ENCODE data around the gene NCR2.

NCR2 gene, protein sequence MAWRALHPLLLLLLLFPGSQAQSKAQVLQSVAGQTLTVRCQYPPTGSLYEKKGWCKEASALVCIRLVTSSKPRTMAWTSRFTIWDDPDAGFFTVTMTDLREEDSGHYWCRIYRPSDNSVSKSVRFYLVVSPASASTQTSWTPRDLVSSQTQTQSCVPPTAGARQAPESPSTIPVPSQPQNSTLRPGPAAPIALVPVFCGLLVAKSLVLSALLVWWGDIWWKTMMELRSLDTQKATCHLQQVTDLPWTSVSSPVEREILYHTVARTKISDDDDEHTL

GRCh38 chr6:41335296-41335695 is at the start of gene NCR2:
TSS of gene NCR2 (plus strand) at chr6:41335608. CDS start at chr6:41335877, 269 bp downstream.
- TF ChIP-seq, protein P1, sequence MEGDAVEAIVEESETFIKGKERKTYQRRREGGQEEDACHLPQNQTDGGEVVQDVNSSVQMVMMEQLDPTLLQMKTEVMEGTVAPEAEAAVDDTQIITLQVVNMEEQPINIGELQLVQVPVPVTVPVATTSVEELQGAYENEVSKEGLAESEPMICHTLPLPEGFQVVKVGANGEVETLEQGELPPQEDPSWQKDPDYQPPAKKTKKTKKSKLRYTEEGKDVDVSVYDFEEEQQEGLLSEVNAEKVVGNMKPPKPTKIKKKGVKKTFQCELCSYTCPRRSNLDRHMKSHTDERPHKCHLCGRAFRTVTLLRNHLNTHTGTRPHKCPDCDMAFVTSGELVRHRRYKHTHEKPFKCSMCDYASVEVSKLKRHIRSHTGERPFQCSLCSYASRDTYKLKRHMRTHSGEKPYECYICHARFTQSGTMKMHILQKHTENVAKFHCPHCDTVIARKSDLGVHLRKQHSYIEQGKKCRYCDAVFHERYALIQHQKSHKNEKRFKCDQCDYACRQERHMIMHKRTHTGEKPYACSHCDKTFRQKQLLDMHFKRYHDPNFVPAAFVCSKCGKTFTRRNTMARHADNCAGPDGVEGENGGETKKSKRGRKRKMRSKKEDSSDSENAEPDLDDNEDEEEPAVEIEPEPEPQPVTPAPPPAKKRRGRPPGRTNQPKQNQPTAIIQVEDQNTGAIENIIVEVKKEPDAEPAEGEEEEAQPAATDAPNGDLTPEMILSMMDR (IDR thresholded peaks at IDR 0.05; ENCODE audit: insufficient read depth, missing control alignments): no peak
- DNase-seq (ENCODE audit: insufficient read length, low spot score) (no peak), FAIRE-seq (no peak)

DNA sequence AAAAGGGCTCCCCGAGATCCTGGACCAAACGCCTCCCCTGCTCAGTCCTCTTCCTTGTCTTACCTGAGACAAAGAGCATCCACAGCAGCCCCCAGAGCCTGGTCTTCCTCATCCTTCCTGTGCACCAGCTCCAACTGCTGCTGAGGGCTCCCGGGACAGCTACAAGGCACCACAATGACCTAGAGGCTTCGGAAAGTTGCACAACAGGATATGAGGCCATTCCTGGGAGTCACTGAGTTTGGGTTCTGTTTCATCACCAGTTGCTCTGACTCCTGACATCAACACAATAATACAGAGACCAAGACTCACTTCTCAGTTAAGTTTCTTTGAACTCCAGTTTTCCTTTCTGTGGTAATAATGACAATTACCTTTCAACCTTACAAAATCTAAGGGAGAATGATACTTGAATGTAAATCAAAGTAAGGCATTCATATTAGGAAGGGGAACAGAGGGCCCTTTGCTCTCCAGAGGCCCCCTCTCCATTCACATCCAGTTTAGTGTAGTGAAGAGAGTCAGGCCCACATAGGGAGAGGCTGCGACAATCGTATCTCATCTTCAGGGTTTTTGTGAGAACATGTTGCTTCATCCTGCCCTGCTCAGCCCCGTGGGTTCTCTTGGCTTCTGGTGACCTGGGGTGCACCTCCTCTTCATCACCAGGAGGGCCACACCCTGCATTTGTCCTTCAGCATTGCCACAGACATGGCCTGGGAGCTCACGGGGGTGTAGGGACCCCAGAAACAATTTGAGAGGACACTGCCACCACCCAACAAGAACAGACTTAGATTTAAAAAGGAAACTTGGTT is 48.7 kb upstream of the NCR2 start, which contains the start of gene TREM1:
Gene TREM1, minus strand, starts transcription at position 139 of the 803 bp plus-strand sequence. Its CDS starts 27 bp downstream, at position 112.
- no peak for FAIRE-seq
- no peak for DNase-seq (ENCODE audit: insufficient read length, low spot score)
- TF ChIP-seq, protein P1 (IDR thresholded peaks at IDR 0.05; ENCODE audit: insufficient read depth, missing control alignments): no peak

GRCh38 chr6:41288030-41288753 is 47.2 kb upstream of the NCR2 start:
- no peak for DNase-seq (ENCODE audit: insufficient read length, low spot score)
- TF ChIP-seq, protein P1 (IDR thresholded peaks at IDR 0.05; ENCODE audit: insufficient read depth, missing control alignments): no peak
- no peak for FAIRE-seq

DNA sequence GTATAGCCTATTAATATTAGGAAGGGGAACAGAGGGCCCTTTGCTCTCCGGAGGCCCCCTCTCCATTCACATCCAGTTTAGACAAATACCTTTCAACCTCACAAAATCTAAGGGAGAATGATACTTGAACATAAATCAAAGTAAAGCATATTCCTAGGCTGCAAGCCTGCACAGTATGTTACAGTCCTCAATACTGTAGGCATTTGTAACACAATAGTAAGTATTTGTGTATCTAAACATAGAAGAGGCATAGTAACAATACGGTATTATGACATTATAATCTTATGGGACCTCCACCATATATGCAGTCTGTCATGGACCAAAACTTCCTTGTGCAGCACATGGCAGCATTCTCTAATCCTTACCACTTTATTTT is 46.7 kb upstream of the NCR2 start:
- DNase-seq (ENCODE audit: insufficient read length, low spot score): no peak
- no peak for FAIRE-seq
- TF ChIP-seq, protein P1 (IDR thresholded peaks at IDR 0.05; ENCODE audit: insufficient read depth, missing control alignments): no peak

GRCh38 chr6:41289815-41290214 is 45.6 kb upstream of the NCR2 start:
- FAIRE-seq (no peak), DNase-seq (ENCODE audit: insufficient read length, low spot score) (no peak)
- TF ChIP-seq, protein P1 (IDR thresholded peaks at IDR 0.05; ENCODE audit: insufficient read depth, missing control alignments): no peak

GRCh38 chr6:41291717-41292116 is 43.7 kb upstream of the NCR2 start:
- DNase-seq (ENCODE audit: insufficient read length, low spot score) (no peak), FAIRE-seq (no peak)
- TF ChIP-seq, protein P1 (IDR thresholded peaks at IDR 0.05; ENCODE audit: insufficient read depth, missing control alignments): no peak
